Dendritic cell treated with granulocyte-macrophage colony-stimulating factor and Interleukin-4, amounts not matched to agents 40 ng/mL and 50 ng/mL, for 4 days (primary cell): ENCODE data around the gene MRGPRD.

ENCODE experiments used
- H3K27ac Mint-ChIP-seq: one replicate; pipeline ENCODE4 v1.8.0; 2022; ENCODE audit warnings: mild to moderate bottlenecking, mixed read lengths
- H3K27me3 Mint-ChIP-seq: one replicate; pipeline ENCODE4 v1.8.0; 2022; ENCODE audit warnings: mild to moderate bottlenecking, mixed read lengths
- H3K36me3 Mint-ChIP-seq: one replicate; pipeline ENCODE4 v1.8.0; 2022; ENCODE audit warnings: low read depth, mixed read lengths
- H3K4me1 Mint-ChIP-seq: one replicate; pipeline ENCODE4 v1.8.0; 2022; ENCODE audit warnings: low read depth, mixed read lengths
- H3K4me3 Mint-ChIP-seq: one replicate; pipeline ENCODE4 v1.8.0; 2022; ENCODE audit warnings: mild to moderate bottlenecking, moderate library complexity, mixed read lengths
- H3K9me3 Mint-ChIP-seq: one replicate; pipeline ENCODE4 v1.8.0; 2022; ENCODE audit warnings: mixed read lengths
- intact Hi-C: fragments of 100-400 bp; cut with micrococcal nuclease; formaldehyde crosslinking; loops from one replicate; pipeline ENCODE4 v1.15.0; 2022

Gene MRGPRD

GRCh38 chr11:68942751-68943271, 38.0 kb downstream of the MRGPRD start:
- intact Hi-C loops = loop anchor here (5.0 kb wide), 1 partner anchor 104 kb away; the partner anchor contains the start of gene TPCN2
- H3K4me3 Mint-ChIP-seq = no peak overlapping the region
- peaks cover 76% of the 10 kb centered on the region for H3K4me1 Mint-ChIP-seq
- no peaks in the 10 kb centered on the region for H3K9me3 Mint-ChIP-seq
- peak overlapping the region; percentile 81 for H3K27ac Mint-ChIP-seq
- H3K36me3 Mint-ChIP-seq = peaks cover 41% of the 10 kb centered on the region
- H3K27me3 Mint-ChIP-seq = peaks cover 4% of the 10 kb centered on the region

- H3K9me3 Mint-ChIP-seq = no peaks in the 10 kb centered on the region
- H3K27me3 Mint-ChIP-seq = peaks cover 4% of the 10 kb centered on the region
Measured at GRCh38 chr11:68942095-68942620, 38.6 kb downstream of the MRGPRD start.

GRCh38 chr11:68941324-68942094, 39.3 kb downstream of the MRGPRD start:
- peaks cover 66% of the 10 kb centered on the region for H3K4me1 Mint-ChIP-seq
- intact Hi-C loops = loop anchor here (5.0 kb wide), 1 partner anchor 106 kb away; the partner anchor contains the start of gene TPCN2
- H3K27ac Mint-ChIP-seq = no peak overlapping the region
- no peaks in the 10 kb centered on the region for H3K27me3 Mint-ChIP-seq
- H3K4me3 Mint-ChIP-seq = no peak overlapping the region
- no peaks in the 10 kb centered on the region for H3K9me3 Mint-ChIP-seq
- peaks cover 54% of the 10 kb centered on the region for H3K36me3 Mint-ChIP-seq

More at GRCh38 chr11:68942095-68942620, 38.6 kb downstream of the MRGPRD start:
- H3K4me3 Mint-ChIP-seq = no peak overlapping the region
- H3K36me3 Mint-ChIP-seq = peaks cover 47% of the 10 kb centered on the region
- intact Hi-C loops = loop anchor here (5.0 kb wide), 1 partner anchor 105 kb away; the partner anchor contains the start of gene TPCN2
- peak overlapping the region; percentile 81 for H3K27ac Mint-ChIP-seq
- peaks cover 73% of the 10 kb centered on the region for H3K4me1 Mint-ChIP-seq

- intact Hi-C loops = loop anchor here (5.0 kb wide), 1 partner anchor 107 kb away; the partner anchor contains the start of gene TPCN2
- H3K36me3 Mint-ChIP-seq = peaks cover 61% of the 10 kb centered on the region
- peaks cover 60% of the 10 kb centered on the region for H3K4me1 Mint-ChIP-seq
- H3K4me3 Mint-ChIP-seq = no peak overlapping the region
- no peak overlapping the region for H3K27ac Mint-ChIP-seq
- H3K27me3 Mint-ChIP-seq = no peaks in the 10 kb centered on the region
- no peaks in the 10 kb centered on the region for H3K9me3 Mint-ChIP-seq
Measured at GRCh38 chr11:68940651-68941323, 40.0 kb downstream of the MRGPRD start.

GRCh38 chr11:68939583-68940555, 40.9 kb downstream of the MRGPRD start:
- peak overlapping the region; percentile 23 for H3K27ac Mint-ChIP-seq
- no peaks in the 10 kb centered on the region for H3K27me3 Mint-ChIP-seq
- H3K4me1 Mint-ChIP-seq = peaks cover 55% of the 10 kb centered on the region
- intact Hi-C loops = loop anchor here (5.0 kb wide), 1 partner anchor 107 kb away; the partner anchor contains the start of gene TPCN2
- no peaks in the 10 kb centered on the region for H3K9me3 Mint-ChIP-seq
- H3K4me3 Mint-ChIP-seq = no peak overlapping the region
- peaks cover 70% of the 10 kb centered on the region for H3K36me3 Mint-ChIP-seq

- no peak overlapping the region for H3K4me3 Mint-ChIP-seq
- peaks cover 55% of the 10 kb centered on the region for H3K4me1 Mint-ChIP-seq
- H3K9me3 Mint-ChIP-seq = no peaks in the 10 kb centered on the region
- H3K36me3 Mint-ChIP-seq = peaks cover 79% of the 10 kb centered on the region
- H3K27me3 Mint-ChIP-seq = no peaks in the 10 kb centered on the region
- H3K27ac Mint-ChIP-seq = peak overlapping the region; percentile 40
- intact Hi-C loops = no loop called here
Measured at GRCh38 chr11:68938816-68939582, 41.8 kb downstream of the MRGPRD start.

GRCh38 chr11:68938088-68938487, 42.7 kb downstream of the MRGPRD start:
- intact Hi-C loops = no loop called here

GRCh38 chr11:68936676-68937620, 43.8 kb downstream of the MRGPRD start:
- Mint-ChIP-seq H3K36me3 (peaks cover 94% of the 10 kb centered on the region), H3K9me3 (no peaks in the 10 kb centered on the region), H3K4me1 (peaks cover 35% of the 10 kb centered on the region), H3K27me3 (no peaks in the 10 kb centered on the region), H3K4me3 (no peak overlapping the region), H3K27ac (no peak overlapping the region)
- intact Hi-C loops = no loop called here

More at GRCh38 chr11:68938088-68938487, 42.7 kb downstream of the MRGPRD start:
- peak overlapping the region; percentile 40 for H3K27ac Mint-ChIP-seq
- no peaks in the 10 kb centered on the region for H3K9me3 Mint-ChIP-seq
- H3K4me1 Mint-ChIP-seq = peaks cover 45% of the 10 kb centered on the region
- peaks cover 88% of the 10 kb centered on the region for H3K36me3 Mint-ChIP-seq
- H3K4me3 Mint-ChIP-seq = no peak overlapping the region
- H3K27me3 Mint-ChIP-seq = no peaks in the 10 kb centered on the region

GRCh38 chr11:68936358-68936636, 44.5 kb downstream of the MRGPRD start:
- Mint-ChIP-seq H3K9me3 (no peaks in the 10 kb centered on the region), H3K27ac (no peak overlapping the region), H3K4me3 (no peak overlapping the region), H3K36me3 (peaks cover 97% of the 10 kb centered on the region), H3K4me1 (peaks cover 36% of the 10 kb centered on the region), H3K27me3 (no peaks in the 10 kb centered on the region)
- intact Hi-C loops = no loop called here

DNA sequence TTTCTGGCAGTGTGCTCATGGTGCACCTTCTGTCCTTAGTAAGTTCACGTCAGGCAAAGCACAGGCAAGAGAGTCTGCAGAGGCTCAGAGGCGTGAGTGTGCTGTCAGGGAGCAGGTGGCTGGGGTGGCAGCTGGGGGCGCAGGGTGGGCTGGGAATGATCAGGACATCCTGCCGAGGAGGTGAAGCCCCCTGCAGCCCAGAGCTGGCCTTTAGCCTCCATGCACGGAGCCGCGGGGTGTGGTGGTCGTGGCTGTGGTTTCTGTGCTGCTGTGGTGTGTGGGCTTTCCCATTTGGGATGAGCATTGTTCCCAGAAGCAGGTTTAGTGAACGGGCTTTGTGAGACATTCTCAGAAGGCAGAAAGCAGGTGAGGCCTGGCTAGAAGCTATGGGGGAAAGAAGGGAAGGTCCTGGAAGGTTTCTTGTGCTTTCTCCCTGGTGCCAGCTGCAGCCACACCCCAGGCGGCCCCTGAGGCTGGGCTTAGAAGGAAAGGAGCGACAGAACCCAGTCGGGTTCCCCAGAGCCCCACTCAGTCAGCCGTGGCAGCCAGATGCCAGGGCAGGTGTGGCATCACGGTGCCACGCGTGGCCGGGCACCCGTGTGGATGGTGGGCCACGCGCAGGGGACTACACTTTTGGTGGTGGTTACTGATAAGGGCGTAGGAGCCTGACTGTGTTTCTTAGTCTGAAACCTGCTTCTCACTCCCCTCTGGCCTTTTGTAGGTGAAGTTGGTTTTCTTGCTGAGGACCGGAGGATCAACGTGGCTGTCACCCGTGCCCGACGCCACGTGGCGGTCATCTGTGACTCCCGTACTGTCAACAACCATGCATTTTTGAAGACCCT, 45.0 kb downstream of the MRGPRD start:
- H3K4me3 Mint-ChIP-seq = no peak overlapping the region
- H3K27ac Mint-ChIP-seq = no peak overlapping the region
- peaks cover 30% of the 10 kb centered on the region for H3K4me1 Mint-ChIP-seq
- intact Hi-C loops = no loop called here
- no peaks in the 10 kb centered on the region for H3K9me3 Mint-ChIP-seq
- no peaks in the 10 kb centered on the region for H3K27me3 Mint-ChIP-seq
- peaks cover 99% of the 10 kb centered on the region for H3K36me3 Mint-ChIP-seq

DNA sequence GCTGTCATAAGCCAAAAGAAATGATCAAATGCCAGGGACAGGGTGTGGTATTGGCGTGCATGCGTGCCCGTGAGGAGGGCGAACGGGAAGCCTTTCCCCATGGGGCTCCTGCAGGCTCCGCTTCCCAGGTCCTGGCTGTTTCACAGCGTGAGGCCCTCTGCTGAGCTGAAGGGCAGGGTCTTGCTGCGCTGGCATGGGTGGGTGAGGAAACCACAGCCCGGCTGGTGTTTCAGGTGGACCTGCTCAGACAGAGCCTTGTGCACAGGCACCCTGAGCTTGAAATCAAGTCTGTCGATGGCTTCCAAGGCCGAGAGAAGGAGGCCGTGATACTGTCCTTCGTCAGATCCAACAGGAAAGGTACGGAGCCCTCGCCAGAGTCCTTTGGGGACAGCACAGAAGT, 45.7 kb downstream of the MRGPRD start:
- Mint-ChIP-seq H3K27ac (no peak overlapping the region), H3K4me1 (peaks cover 28% of the 10 kb centered on the region), H3K27me3 (no peaks in the 10 kb centered on the region), H3K4me3 (no peak overlapping the region), H3K36me3 (peaks cover 99% of the 10 kb centered on the region), H3K9me3 (no peaks in the 10 kb centered on the region)
- intact Hi-C loops = no loop called here
